ENCODE data around the gene PITPNM3. TPM values are rescaled to one million over a fixed set of nuclear protein-coding genes. Genes with fewer than 3 reads are reported as not detected.

The PITPNM3 gene
- total and polyA plus RNA-seq, 2 of the 8 experiments (the other 6 are each of a cell fraction or from before 2014, with no cell fraction given) = 1.7 to 3.1 TPM

- H4K8ac ChIP-seq (ENCODE audit: extremely low read depth, insufficient read depth, low read length) = no peak overlapping the region
- no peak overlapping the region for H2AK5ac ChIP-seq (ENCODE audit: low read depth, low read length)
- 92% methylated on average over 18 of the region's 18 CpGs; no CpG with 5 or more reads in 1 of the 2 experiments for WGBS, 2 experiments (ENCODE audit: extremely low coverage in 1 of 2, insufficient coverage in 1 of 2, insufficient read length in 1 of 2, insufficient replicate concordance in 2 of 2, low coverage in 1 of 2, low lambda C conversion rate in 2 of 2, missing lambda C conversion rate in 1 of 2)
- no peak overlapping the region for H3K14ac ChIP-seq (ENCODE audit: insufficient read length)
- ChIA-PET CTCF (ENCODE audit: partially characterized antibody) (interaction anchor here (1.3 to 6.9 kb wide), 8 partner anchors 10 to 832 kb away, joined by 3 to 60 read pairs (median 4); partner anchors contain the start of gene AIPL1), POLR2A (ENCODE audit: partially characterized antibody) (interaction anchor here (0.7 to 1.4 kb wide), 2 partner anchors 16 to 991 kb away, joined by 4 read pairs; no protein-coding TSS in a partner anchor)
- no peaks in the 10 kb centered on the region for H3K36me3 ChIP-seq (ENCODE audit: control insufficient read depth in 2 of 4, insufficient read depth in 4 of 4, low read length in 3 of 4)
- H2BK20ac ChIP-seq (ENCODE audit: low read length) = no peak overlapping the region
- no peak overlapping the region for H3K56ac ChIP-seq (replicated peaks; ENCODE audit: insufficient read length, low read depth, low read length)
- FAIRE-seq (no peak), DNase-seq (ENCODE audit: low read depth in 1 of 2, low spot score in 2 of 2) (no peak)
- no peaks in the 10 kb centered on the region for H4K20me1 ChIP-seq (replicated peaks in 1 of 2; ENCODE audit: control insufficient read depth in 1 of 2, insufficient read depth in 2 of 2, low read length in 2 of 2)
- no peak overlapping the region for H3K27ac ChIP-seq (ENCODE audit: low read depth, low read length)
- no peaks in the 10 kb centered on the region for H3K79me1 ChIP-seq (ENCODE audit: low read depth, low read length)
- H2AFZ ChIP-seq (ENCODE audit: low read length) = no peak overlapping the region
- no peak overlapping the region for H3K4me3 ChIP-seq (ENCODE audit: extremely low read depth in 1 of 4, insufficient read depth in 2 of 4, low read depth in 3 of 4, low read length in 4 of 4)
- no peaks in the 10 kb centered on the region for H3K9me3 ChIP-seq (ENCODE audit: insufficient read depth in 2 of 2, low read depth in 1 of 2, low read length in 1 of 2)
- H2BK15ac ChIP-seq (ENCODE audit: low read length) = no peak overlapping the region
- H3K4me2 ChIP-seq (ENCODE audit: insufficient read depth in 1 of 2, low read depth in 2 of 2, low read length in 2 of 2) = no peak overlapping the region
- no peak overlapping the region for H2BK12ac ChIP-seq (ENCODE audit: low read depth, low read length)
- no peak overlapping the region for H2BK5ac ChIP-seq (ENCODE audit: low read depth, low read length)
- no peak overlapping the region for H3K9ac ChIP-seq (replicated peaks in 1 of 4; ENCODE audit: extremely low read depth in 1 of 4, low read depth in 3 of 4, low read length in 3 of 4)
- no peak overlapping the region for H3K23ac ChIP-seq (ENCODE audit: insufficient read length)
- H4K91ac ChIP-seq (replicated peaks; ENCODE audit: insufficient read length, low read length) = no peak overlapping the region
- H3K4ac ChIP-seq (replicated peaks; ENCODE audit: insufficient read length, low read depth, low read length) = no peak overlapping the region
- H4K5ac ChIP-seq (ENCODE audit: insufficient read length, low read depth, low read length) = no peak overlapping the region
- no peaks in the 10 kb centered on the region for H3K79me2 ChIP-seq (ENCODE audit: control insufficient read depth in 1 of 2, insufficient read depth in 2 of 2, low read length in 2 of 2)
- no peak overlapping the region for H3K18ac ChIP-seq (ENCODE audit: extremely low read depth, low read length)
- H3K4me1 ChIP-seq (replicated peaks in 1 of 4; ENCODE audit: control insufficient read depth in 3 of 4, insufficient read depth in 4 of 4, low read length in 3 of 4) = peaks cover 0 to under 1% (median 0%) of the 10 kb centered on the region in 4 experiments; a peak in 2 of 7 replicates
- no peak overlapping the region for H2BK120ac ChIP-seq (replicated peaks; ENCODE audit: low read depth, low read length)
- H3K23me2 ChIP-seq (ENCODE audit: low read depth, low read length) = peaks cover 2% of the 10 kb centered on the region; the same call in 1 of the 2 replicates
- no peaks in the 10 kb centered on the region for H3K27me3 ChIP-seq (replicated peaks in 1 of 4; ENCODE audit: control insufficient read depth in 3 of 4, extremely low read depth in 1 of 4, insufficient read depth in 3 of 4, low read length in 3 of 4)
- no peak for TF ChIP-seq POU5F1 (IDR thresholded peaks at IDR 0.05; ENCODE audit: low read depth, low read length)
These were observed 130.9 kb downstream of the PITPNM3 start for GRCh38 chr17:6425407-6425806.
